B cell (primary cell): ENCODE data around the gene RHEBL1.

Experiments
- EZH2 ChIP-seq: IDR thresholded peaks from 2 replicates; pipeline ENCODE4 v1.6.1; 2012; ENCODE audit warnings: borderline replicate concordance, low read depth, mild to moderate bottlenecking, moderate library complexity, low read length; ENCODE audit not compliant: insufficient read depth, poor library complexity, severe bottlenecking
- TF ChIP-seq, protein P1 (sequence below): fragments of 200-600 bp; IDR thresholded peaks from one replicate; pipeline ENCODE4 v1.8.0; 2022; ENCODE audit warnings: antibody characterized with exemption, mild to moderate bottlenecking

DNA sequence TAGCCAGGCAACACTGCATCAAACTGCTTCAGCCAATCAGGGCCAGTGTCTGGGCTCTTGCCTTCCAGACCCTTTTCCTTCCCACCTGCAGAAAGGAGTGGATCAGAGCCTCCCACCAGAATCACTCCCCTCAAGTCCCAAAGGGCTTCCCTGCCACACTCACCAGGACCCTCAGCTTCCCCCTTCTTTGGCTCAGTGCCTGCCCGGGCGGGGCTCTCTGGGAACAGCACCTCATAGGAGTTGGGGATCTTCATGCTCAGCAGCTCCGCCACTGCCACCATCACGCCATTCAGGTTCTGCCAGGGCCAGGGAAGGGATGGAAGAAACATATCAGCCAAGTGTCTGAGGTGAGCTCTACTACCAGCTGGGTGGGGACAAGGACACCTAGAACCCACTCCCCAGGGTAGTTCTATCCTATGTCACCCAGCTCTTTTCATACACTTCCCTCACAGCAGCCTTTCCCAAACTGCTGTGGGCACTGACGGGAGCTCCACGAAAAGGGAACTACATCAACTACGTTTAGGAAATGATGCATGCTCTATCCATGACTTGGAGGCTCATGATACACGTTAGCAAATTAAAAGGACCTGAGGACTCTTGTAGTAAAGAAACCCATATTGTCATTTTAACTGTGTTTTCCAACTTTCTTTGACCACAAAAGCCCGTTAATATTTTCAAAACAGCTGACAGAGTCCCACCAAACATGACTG, 41.8 kb downstream of the RHEBL1 start:
- TF ChIP-seq, protein P1, sequence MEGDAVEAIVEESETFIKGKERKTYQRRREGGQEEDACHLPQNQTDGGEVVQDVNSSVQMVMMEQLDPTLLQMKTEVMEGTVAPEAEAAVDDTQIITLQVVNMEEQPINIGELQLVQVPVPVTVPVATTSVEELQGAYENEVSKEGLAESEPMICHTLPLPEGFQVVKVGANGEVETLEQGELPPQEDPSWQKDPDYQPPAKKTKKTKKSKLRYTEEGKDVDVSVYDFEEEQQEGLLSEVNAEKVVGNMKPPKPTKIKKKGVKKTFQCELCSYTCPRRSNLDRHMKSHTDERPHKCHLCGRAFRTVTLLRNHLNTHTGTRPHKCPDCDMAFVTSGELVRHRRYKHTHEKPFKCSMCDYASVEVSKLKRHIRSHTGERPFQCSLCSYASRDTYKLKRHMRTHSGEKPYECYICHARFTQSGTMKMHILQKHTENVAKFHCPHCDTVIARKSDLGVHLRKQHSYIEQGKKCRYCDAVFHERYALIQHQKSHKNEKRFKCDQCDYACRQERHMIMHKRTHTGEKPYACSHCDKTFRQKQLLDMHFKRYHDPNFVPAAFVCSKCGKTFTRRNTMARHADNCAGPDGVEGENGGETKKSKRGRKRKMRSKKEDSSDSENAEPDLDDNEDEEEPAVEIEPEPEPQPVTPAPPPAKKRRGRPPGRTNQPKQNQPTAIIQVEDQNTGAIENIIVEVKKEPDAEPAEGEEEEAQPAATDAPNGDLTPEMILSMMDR = no peak
- TF ChIP-seq EZH2 = no peak
